HepG2 (cell line): ENCODE data around the gene SLC5A6. TPM values are rescaled to one million over a fixed set of nuclear protein-coding genes. Genes with fewer than 3 reads are reported as not detected.

Experiments
- ATAC-seq: fragments of 200-7000 bp; cut with Tn5 transposase; 3 replicates; pipeline ENCODE4 v1.9.1; 2020; ENCODE audit warnings: mild to moderate bottlenecking, moderate library complexity
- BruUV-seq: library from RNA; stranded (reverse); fragments of 400-500 nt; replicated peaks from 2 replicates; lab custom pipeline; 2021; lab: Mats Ljungman, UMichigan
- CTCF ChIA-PET: fragments of 300-600 bp; formaldehyde crosslinking; extraction: SDS; loops from one replicate; lab custom pipeline; 2021; ENCODE audit warnings: low total read pairs, inconsistent platforms, low intra/inter-chr PET ratio; lab: Yijun Ruan, JAX
- POLR2A ChIA-PET: fragments of 350-600 bp; sonication (Branson Sonifier 250); formaldehyde crosslinking; loops from one replicate; lab custom pipeline; 2020; ENCODE audit warnings: antibody characterized with exemption, inconsistent platforms; lab: Yijun Ruan, JAX
- DNase-seq: peaks from one replicate; pipeline ENCODE4 v3.0.0-alpha.2; 2015; ENCODE audit warnings: low spot score
- FAIRE-seq: peaks from 3 replicates; lab custom pipeline; 2011; peaks lifted over from hg19 to GRCh38; lab: Jason Lieb, UNC
- H2AFZ ChIP-seq: one replicate; pipeline ENCODE4 v1.6.1; 2011; ENCODE audit warnings: low read length, inconsistent platforms
- H3K27ac ChIP-seq: fragments of 300-600 bp; 3 replicates; pipeline ENCODE4 v1.8.0; 2011; ENCODE audit warnings: mixed run types, mild to moderate bottlenecking, mixed read lengths, low read length, inconsistent platforms; ENCODE audit not compliant: insufficient read depth; ENCODE audit errors: extremely low read length
- H3K27me3 ChIP-seq, 2 experiments: fragments of 200-600 bp in 1 of 2; 2 replicates in 1 of 2; 3 replicates in 1 of 2; pipeline versions ENCODE4 v1.6.0 to v1.8.0; 2011; ENCODE audit warnings: low read length in 2 of 2, mild to moderate bottlenecking in 2 of 2, moderate library complexity in 2 of 2, inconsistent platforms in 1 of 2; ENCODE audit not compliant: insufficient read depth in 2 of 2, control insufficient read depth in 1 of 2
- H3K36me3 ChIP-seq, 2 experiments: fragments of 200-600 bp in 1 of 2; replicated peaks in 1 of 2; 2 replicates in 1 of 2; 3 replicates in 1 of 2; pipeline versions ENCODE4 v1.5.1 to v1.8.0; 2011; ENCODE audit warnings: low read length in 2 of 2, inconsistent platforms in 1 of 2; ENCODE audit not compliant: insufficient read depth in 2 of 2, control insufficient read depth in 1 of 2
- H3K4me1 ChIP-seq: 2 replicates; pipeline ENCODE4 v1.5.1; 2012; ENCODE audit warnings: low read length, inconsistent platforms; ENCODE audit not compliant: insufficient read depth
- H3K4me2 ChIP-seq: 2 replicates; pipeline ENCODE4 v1.6.0; 2011; ENCODE audit warnings: low read depth, low read length, inconsistent platforms
- H3K4me3 ChIP-seq, 3 experiments: fragments of 200-600 bp in 1 of 3; sonication (generic), shearing (Covaris generic) in 1 of 3; replicated peaks in 1 of 3; 2 replicates each; pipeline ENCODE4 v1.5.1; 2011 to 2016; ENCODE audit warnings: low read length in 3 of 3, inconsistent platforms in 2 of 3, low read depth in 2 of 3, mild to moderate bottlenecking in 2 of 3, control low read depth in 1 of 3, mixed read lengths in 1 of 3; ENCODE audit not compliant: insufficient read depth in 1 of 3
- H3K79me2 ChIP-seq: one replicate; pipeline ENCODE4 v1.6.1; 2011; ENCODE audit warnings: low read length, inconsistent platforms; ENCODE audit not compliant: insufficient read depth
- H3K9ac ChIP-seq: 2 replicates; pipeline ENCODE4 v1.6.0; 2011; ENCODE audit warnings: mild to moderate bottlenecking, low read depth, low read length, inconsistent platforms; ENCODE audit not compliant: insufficient read depth
- H3K9me3 ChIP-seq: 2 replicates; pipeline ENCODE4 v1.5.1; 2012; ENCODE audit warnings: mild to moderate bottlenecking, low read length
- H4K20me1 ChIP-seq: 2 replicates; pipeline ENCODE4 v1.6.0; 2011; ENCODE audit warnings: inconsistent platforms, mild to moderate bottlenecking, low read length, moderate library complexity; ENCODE audit not compliant: insufficient read depth
- ATF3 ChIP-seq: sonication (generic); formaldehyde crosslinking; IDR thresholded peaks from 2 replicates; pipeline ENCODE4 v1.4.0; 2020; ENCODE audit warnings: missing genetic modification reagents
- BRF2 ChIP-seq: sonication (generic); formaldehyde crosslinking; IDR thresholded peaks from 2 replicates; pipeline ENCODE4 v1.8.1; 2022; ENCODE audit warnings: mild to moderate bottlenecking, missing genetic modification reagents
- GABPB1 ChIP-seq: IDR thresholded peaks from 2 replicates; pipeline ENCODE4 v1.6.1; 2016; ENCODE audit warnings: mild to moderate bottlenecking, missing genetic modification reagents, moderate library complexity, missing compliant biosample characterization
- GMEB2 ChIP-seq: IDR thresholded peaks from 2 replicates; pipeline ENCODE4 v1.6.1; 2016; ENCODE audit warnings: missing biosample characterization, missing genetic modification reagents, low read depth
- HMG20B ChIP-seq: conservative IDR thresholded peaks from 2 replicates; pipeline ENCODE4 v1.6.1; 2016; ENCODE audit warnings: missing genetic modification reagents, missing compliant biosample characterization
- HNF4A ChIP-seq: sonication (generic); formaldehyde crosslinking; IDR thresholded peaks from 2 replicates; pipeline ENCODE4 v1.4.0; 2020; ENCODE audit warnings: missing genetic modification reagents
- HOXA9 ChIP-seq: sonication (generic); formaldehyde crosslinking; IDR thresholded peaks from 2 replicates; pipeline ENCODE4 v1.8.1; 2022; ENCODE audit warnings: missing genetic modification reagents, mild to moderate bottlenecking, moderate library complexity, borderline replicate concordance
- MXD3 ChIP-seq: IDR thresholded peaks from 2 replicates; pipeline ENCODE4 v1.6.1; 2016; ENCODE audit warnings: mild to moderate bottlenecking, missing biosample characterization, missing genetic modification reagents
- PAF1 ChIP-seq: IDR thresholded peaks from 2 replicates; pipeline ENCODE4 v1.6.1; 2016; ENCODE audit warnings: missing genetic modification reagents, missing compliant biosample characterization
- ZFYVE20 ChIP-seq: sonication (generic); formaldehyde crosslinking; IDR thresholded peaks from 2 replicates; pipeline ENCODE4 v1.8.0; 2023; ENCODE audit warnings: low read depth, mild to moderate bottlenecking, moderate library complexity, missing genetic modification reagents, borderline replicate concordance
- ZNF10 ChIP-seq: sonication (generic); formaldehyde crosslinking; IDR thresholded peaks from 2 replicates; pipeline ENCODE4 v1.4.0; 2020; ENCODE audit warnings: mild to moderate bottlenecking, low read depth, missing genetic modification reagents, borderline replicate concordance
- ZNF570 ChIP-seq: sonication (generic); formaldehyde crosslinking; IDR thresholded peaks from 2 replicates; pipeline ENCODE4 v1.4.0; 2020; ENCODE audit warnings: mild to moderate bottlenecking, missing genetic modification reagents, borderline replicate concordance
- ZNF709 ChIP-seq: sonication (generic); formaldehyde crosslinking; IDR thresholded peaks from 2 replicates; pipeline ENCODE4 v1.5.0; 2020; ENCODE audit warnings: mild to moderate bottlenecking, missing genetic modification reagents
- ZNF740 ChIP-seq: sonication (generic); formaldehyde crosslinking; IDR thresholded peaks from 2 replicates; pipeline ENCODE4 v1.4.0; 2020; ENCODE audit warnings: missing genetic modification reagents
- ZUFSP ChIP-seq: sonication (generic); formaldehyde crosslinking; IDR thresholded peaks from 2 replicates; pipeline ENCODE4 v1.9.0; 2021; ENCODE audit warnings: missing genetic modification reagents, mild to moderate bottlenecking, borderline replicate concordance
- WGBS: methylation state at CpG from one replicate; pipeline ENCODE4 v1.1.6; 2017; ENCODE audit warnings: low lambda C conversion rate; 5-methylcytosine and 5-hydroxymethylcytosine counted together
- in situ Hi-C: cut with HindIII; loops from 2 replicates; pipeline ENCODE4 v1.10.0; 2017; ENCODE audit warnings: low pct_unique_long_range_greater_than_20kb; ENCODE audit not compliant: extremely low pct_ligation_motif_present
- intact Hi-C: fragments of 100-400 bp; cut with micrococcal nuclease; formaldehyde crosslinking; loops from one replicate; pipeline ENCODE4 v1.10.0; 2022; ENCODE audit not compliant: unreplicated experiment
- polyA plus RNA-seq, 8 experiments: library from polyadenylated mRNA; depleted of rRNA in 3 of 8; stranded (reverse) in 7 of 8; unstranded in 1 of 8; fragments of >200 nt; fragmentation: Illumina TruSeq in 4 of 8; extraction: Trizol in 4 of 8; gene quantifications; 2 replicates each; pipeline versions ENCODE4 v1.2.1 to v1.2.3, GENCODE V29; 2011 to 2016; ENCODE audit warnings: low read depth in 4 of 8, missing spikeins in 1 of 8, mixed read lengths in 1 of 8; ENCODE audit not compliant: insufficient read depth in 1 of 8
- total RNA-seq, 5 experiments: library from RNA; depleted of rRNA; stranded (reverse); fragments of >200 nt; fragmentation: Illumina TruSeq; extraction: Trizol; gene quantifications; 2 replicates each; pipeline ENCODE4 v1.2.3, GENCODE V29; 2016; ENCODE audit warnings: low read depth in 1 of 5

Gene SLC5A6
- total and polyA plus RNA-seq, 2 of the 13 experiments (the other 11 are each of a cell fraction or from before 2014, with no cell fraction given) = 135 to 417 TPM

- DNase-seq (peak; percentile 55), FAIRE-seq (no peak), ATAC-seq (peak; percentile 12)
- Histone ChIP-seq H3K9ac (peak overlapping the region; percentile 99), H3K79me2 (peaks cover 45% of the 10 kb centered on the region), H3K9me3 (no peaks in the 10 kb centered on the region), H3K4me1 (peaks cover 65% of the 10 kb centered on the region), H3K4me3 (peak overlapping the region; percentile 87 to 93 (median 89)), H2AFZ (no peak overlapping the region), H3K27ac (peak overlapping the region; percentile 97), H4K20me1 (no peaks in the 10 kb centered on the region), H3K36me3 (peaks cover 6 to 39% of the 10 kb centered on the region in 2 experiments), H3K27me3 (no peaks in the 10 kb centered on the region; a peak in 1 of 5 replicates), H3K4me2 (peak overlapping the region; percentile 99)
- in situ Hi-C loops = no loop called here
- TSS peak; percentile 63 for BruUV-seq
- POLR2A ChIA-PET = interaction anchor here (0.6 to 3.0 kb wide), 31 partner anchors 10 to 215 kb away, joined by 3 to 15 read pairs (median 5); partner anchors contain the start of genes ABHD1, AGBL5, CGREF1 and KHK
- WGBS = 6% methylated on average over 34 of the region's 34 CpGs
- intact Hi-C loops = loop anchor here (5.0 kb wide), 1 partner anchor 116 kb away; no protein-coding TSS in a partner anchor
- CTCF ChIA-PET = no interaction called here
- TF ChIP-seq ZNF570 (no peak), HMG20B (0 out of 2 replicates have a peak, but pooled peaks have one; percentile 7), ZFYVE20 (CRISPR knock-in tag) (no peak), ATF3 (CRISPR knock-in tag) (no peak), BRF2 (CRISPR knock-in tag) (no peak), ZUFSP (CRISPR knock-in tag) (no peak), HOXA9 (0 out of 2 replicates have a peak, but pooled peaks have one; percentile 1), ZNF10 (no peak), MXD3 (CRISPR knock-in tag) (no peak), ZNF709 (CRISPR knock-in tag) (no peak), GABPB1 (CRISPR knock-in tag) (no peak), GMEB2 (0 out of 2 replicates have a peak, but pooled peaks have one; percentile 5), HNF4A (no peak), ZNF740 (CRISPR knock-in tag) (peak; percentile 1; the same call in 1 of the 2 replicates), PAF1 (0 out of 2 replicates have a peak, but pooled peaks have one; percentile 41)
These were observed 781 bp upstream of the SLC5A6 start for GRCh38 chr2:27212626-27213471.
